Hippocampal formation (tissue), 2 donors: ENCODE results near the gene NKD2.
"Not testable (repeated sequence)": the region's sequence is repeated elsewhere in the genome, so short reads cannot be mapped to it uniquely, and the experiment has no call there.

Experiments used
- DNase-seq, 2 donors: peaks; one replicate each; lab custom pipeline; 2025; lab: John Stamatoyannopoulos, UW

Gene NKD2

GRCh38 chr5:1013948-1014301 lies 5.3 kb downstream of the NKD2 start:
- no peak for DNase-seq

- no peak for DNase-seq
Observed at GRCh38 chr5:1014346-1014745, 5.7 kb downstream of the NKD2 start.

- DNase-seq, result no peak
Observed at GRCh38 chr5:1014781-1015221, 6.2 kb downstream of the NKD2 start.

- no peak for DNase-seq
Observed at GRCh38 chr5:1015507-1015906, 6.9 kb downstream of the NKD2 start.

- DNase-seq, result peak in 1 of 2 donors; percentile 15
Observed at GRCh38 chr5:1016036-1016435, 7.4 kb downstream of the NKD2 start.

- no peak for DNase-seq
Observed at GRCh38 chr5:1016476-1016875, 7.9 kb downstream of the NKD2 start.

GRCh38 chr5:1017056-1017455 lies 8.5 kb downstream of the NKD2 start:
- DNase-seq, result no peak

- no peak for DNase-seq
Observed at GRCh38 chr5:1017691-1018455, 9.3 kb downstream of the NKD2 start.

GRCh38 chr5:1018596-1018995 lies 10.0 kb downstream of the NKD2 start:
- no peak for DNase-seq

GRCh38 chr5:1019001-1019905 lies 10.7 kb downstream of the NKD2 start:
- no peak for DNase-seq

GRCh38 chr5:1020452-1020961 lies 11.9 kb downstream of the NKD2 start:
- no peak for DNase-seq

- DNase-seq, result no peak
Observed at GRCh38 chr5:1021136-1021968, 12.8 kb downstream of the NKD2 start.

- not testable (repeated sequence) for DNase-seq
Observed at GRCh38 chr5:1021969-1022336, 13.4 kb downstream of the NKD2 start.

GRCh38 chr5:1026700-1027621 lies 18.4 kb downstream of the NKD2 start:
- no peak for DNase-seq

- no peak for DNase-seq
Observed at GRCh38 chr5:1027631-1028441, 19.2 kb downstream of the NKD2 start.

- no peak for DNase-seq
Observed at GRCh38 chr5:1028481-1029281, 20.1 kb downstream of the NKD2 start.

GRCh38 chr5:1029282-1029944 lies 20.8 kb downstream of the NKD2 start:
- DNase-seq, result no peak

- DNase-seq, result no peak
Observed at GRCh38 chr5:1029945-1030625, 21.5 kb downstream of the NKD2 start.
